ENCODE measurements around the gene MRGPRX2. TPM values are rescaled to one million over a fixed set of nuclear protein-coding genes. Genes with fewer than 3 reads are reported as not detected.

Gene MRGPRX2
- total and polyA plus RNA-seq, 9 donors = 0.22 to 0.23 TPM; not detected in 7

GRCh38 chr11:19076744-19077589, 16.4 kb upstream of the MRGPRX2 start:
- no peaks in the 10 kb centered on the region for H3K27me3 ChIP-seq
- peak in 4 of 5 donors; percentile 17 to 50 (median 36) for DNase-seq
- H3K4me1 ChIP-seq (ENCODE audit: insufficient read depth) = no peaks in the 10 kb centered on the region
- H3K9me3 ChIP-seq = no peaks in the 10 kb centered on the region
- no peaks in the 10 kb centered on the region for H3K36me3 ChIP-seq
- no peak overlapping the region for H3K4me3 ChIP-seq
- intact Hi-C loops (cut with DNase I) = loop anchor here in 1 of 4 donors (10.0 kb wide), 1 partner anchor 478 kb away; no protein-coding TSS in a partner anchor
- WGBS, 3 donors = 50 to 59% (median 53%) methylated on average over 10 of the region's 10 CpGs
- no peak for TF ChIP-seq EP300 (IDR thresholded peaks at IDR 0.05)
- TF ChIP-seq CTCF (IDR thresholded peaks at IDR 0.05) = peak; percentile 27 to 59 (median 30)
- H3K27ac ChIP-seq = no peak overlapping the region

- DNase-seq = no peak
- intact Hi-C loops (cut with DNase I) = loop anchor here in 1 of 4 donors (10.0 kb wide), 1 partner anchor 479 kb away; no protein-coding TSS in a partner anchor
- 75 to 81% (median 76%) methylated on average over 3 of the region's 3 CpGs for WGBS, 3 donors
Observed at GRCh38 chr11:19075636-19076035, 15.1 kb upstream of the MRGPRX2 start.

GRCh38 chr11:19073454-19074415, 13.2 kb upstream of the MRGPRX2 start:
- Histone ChIP-seq H3K27me3 (no peaks in the 10 kb centered on the region), H3K27ac (no peak overlapping the region), H3K36me3 (no peaks in the 10 kb centered on the region), H3K9me3 (no peaks in the 10 kb centered on the region), H3K4me3 (no peak overlapping the region), H3K4me1 (ENCODE audit: insufficient read depth) (peaks cover 2% of the 10 kb centered on the region)
- TF ChIP-seq EP300 (IDR thresholded peaks at IDR 0.05) (no peak), POLR2A (IDR thresholded peaks at IDR 0.05) (no peak), CTCF (IDR thresholded peaks at IDR 0.05) (no peak)
- DNase-seq = no peak
- 51 to 63% (median 56%) methylated on average over 10 of the region's 10 CpGs for WGBS, 3 donors
- intact Hi-C loops (cut with DNase I) = loop anchor here in 2 of 4 donors (5.0 to 10.0 kb wide), 2 partner anchors 479 to 481 kb away; no protein-coding TSS in a partner anchor

More at GRCh38 chr11:19075636-19076035, 15.1 kb upstream of the MRGPRX2 start:
- Histone ChIP-seq H3K4me1 (ENCODE audit: insufficient read depth) (peaks cover 2% of the 10 kb centered on the region), H3K4me3 (no peak overlapping the region), H3K27me3 (no peaks in the 10 kb centered on the region), H3K36me3 (no peaks in the 10 kb centered on the region), H3K9me3 (no peaks in the 10 kb centered on the region), H3K27ac (no peak overlapping the region)
- TF ChIP-seq CTCF (IDR thresholded peaks at IDR 0.05) = no peak
- no peak for TF ChIP-seq POLR2A (IDR thresholded peaks at IDR 0.05)
- no peak for TF ChIP-seq EP300 (IDR thresholded peaks at IDR 0.05)

- intact Hi-C loops (cut with DNase I) = loop anchor here in 2 of 4 donors (5.0 to 10.0 kb wide), 2 partner anchors 480 to 482 kb away; no protein-coding TSS in a partner anchor
- 84 to 89% (median 85%) methylated on average over 5 of the region's 5 CpGs for WGBS, 3 donors
- Histone ChIP-seq H3K9me3 (no peaks in the 10 kb centered on the region), H3K4me3 (no peak overlapping the region), H3K27ac (no peak overlapping the region), H3K27me3 (no peaks in the 10 kb centered on the region), H3K36me3 (no peaks in the 10 kb centered on the region), H3K4me1 (ENCODE audit: insufficient read depth) (peaks cover 2% of the 10 kb centered on the region)
- no peak for DNase-seq
- TF ChIP-seq CTCF (IDR thresholded peaks at IDR 0.05) = no peak
- TF ChIP-seq EP300 (IDR thresholded peaks at IDR 0.05) = no peak
- no peak for TF ChIP-seq POLR2A (IDR thresholded peaks at IDR 0.05)
Observed at GRCh38 chr11:19072464-19072863, 11.9 kb upstream of the MRGPRX2 start.
